Activated CD8-positive, alpha-beta memory T cell treated with anti-CD3 and anti-CD28 coated beads, Interleukin-2, amount 50 U/mL, for 1 hour (primary cell): Measurements from ENCODE around the gene MCCD1.

Experiments used
- DNase-seq: peaks from one replicate; pipeline ENCODE4 v3.0.0-alpha.2; 2020; ENCODE audit errors: extremely low read depth

The MCCD1 gene

GRCh38 chr6:31513456-31514165 is 15.2 kb upstream of the MCCD1 start:
- no peak for DNase-seq

GRCh38 chr6:31521835-31522234 is 6.9 kb upstream of the MCCD1 start:
- DNase-seq = no peak

GRCh38 chr6:31525553-31525931 is 3.2 kb upstream of the MCCD1 start:
- no peak for DNase-seq

- no peak for DNase-seq
Measured at GRCh38 chr6:31525932-31526591, 2.7 kb upstream of the MCCD1 start.

DNA sequence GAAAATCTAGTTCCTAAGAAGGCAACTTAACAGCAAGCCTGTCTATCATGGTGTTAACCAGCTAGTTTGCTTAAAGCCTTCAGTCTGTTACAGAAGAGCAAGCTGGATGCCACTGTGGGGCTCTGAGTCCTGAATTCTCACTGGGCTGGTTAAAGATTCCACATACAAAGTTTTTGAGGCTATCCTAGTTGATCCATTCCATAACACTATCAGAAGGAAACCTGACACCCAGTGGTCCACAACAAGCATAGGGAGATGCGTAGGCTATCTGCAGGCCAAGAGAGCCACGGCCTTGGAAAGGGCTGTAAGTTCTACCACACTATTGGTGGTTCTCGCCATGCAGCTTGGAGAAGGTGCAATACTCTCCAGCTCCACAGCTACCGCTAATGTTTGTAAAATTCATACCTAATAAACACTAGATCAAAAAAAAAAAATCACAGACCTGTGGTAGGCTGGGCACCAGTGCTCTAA is 420 bp upstream of the MCCD1 start:
- DNase-seq = no peak

GRCh38 chr6:31529329-31530150 is 778 bp downstream of the MCCD1 start:
- DNase-seq = no peak

DNA sequence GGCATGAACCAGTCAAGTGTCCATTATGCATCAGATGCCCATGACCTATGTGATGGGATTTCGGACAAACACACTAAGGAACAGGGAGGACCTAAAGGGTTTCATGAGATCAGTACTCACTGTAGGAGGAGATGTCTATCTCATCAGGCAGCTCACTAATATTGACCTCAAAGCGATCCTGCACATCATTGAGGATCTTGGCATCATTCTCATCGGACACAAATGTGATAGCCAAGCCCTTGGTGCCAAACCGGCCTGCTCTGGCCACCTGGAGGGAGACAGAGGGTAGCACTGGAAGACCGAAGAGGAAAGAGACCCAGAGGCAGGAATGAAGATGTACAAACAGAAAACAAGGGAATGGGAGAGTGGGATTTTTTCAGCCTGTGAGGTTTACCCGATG is 1.9 kb downstream of the MCCD1 start:
- DNase-seq = no peak

DNA sequence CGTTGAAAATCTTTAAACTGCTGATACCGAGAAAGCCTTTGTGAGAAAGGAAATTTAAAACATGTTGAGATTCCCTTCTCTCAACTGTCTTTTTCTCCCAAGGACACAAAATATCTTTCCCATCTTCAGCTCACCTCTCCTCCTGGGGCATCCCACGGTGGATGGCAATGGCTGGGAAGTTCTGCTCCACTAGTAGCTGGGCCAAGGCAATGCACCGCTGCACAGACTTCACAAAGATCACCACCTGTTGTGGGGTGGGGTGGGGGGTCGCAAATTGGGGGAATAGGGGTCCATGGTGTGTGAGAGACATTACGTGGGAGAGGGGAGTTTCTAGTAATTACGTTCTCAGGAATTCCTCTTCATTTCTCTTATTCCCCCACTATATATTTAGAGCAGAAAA is 2.4 kb downstream of the MCCD1 start:
- no peak for DNase-seq

DNA sequence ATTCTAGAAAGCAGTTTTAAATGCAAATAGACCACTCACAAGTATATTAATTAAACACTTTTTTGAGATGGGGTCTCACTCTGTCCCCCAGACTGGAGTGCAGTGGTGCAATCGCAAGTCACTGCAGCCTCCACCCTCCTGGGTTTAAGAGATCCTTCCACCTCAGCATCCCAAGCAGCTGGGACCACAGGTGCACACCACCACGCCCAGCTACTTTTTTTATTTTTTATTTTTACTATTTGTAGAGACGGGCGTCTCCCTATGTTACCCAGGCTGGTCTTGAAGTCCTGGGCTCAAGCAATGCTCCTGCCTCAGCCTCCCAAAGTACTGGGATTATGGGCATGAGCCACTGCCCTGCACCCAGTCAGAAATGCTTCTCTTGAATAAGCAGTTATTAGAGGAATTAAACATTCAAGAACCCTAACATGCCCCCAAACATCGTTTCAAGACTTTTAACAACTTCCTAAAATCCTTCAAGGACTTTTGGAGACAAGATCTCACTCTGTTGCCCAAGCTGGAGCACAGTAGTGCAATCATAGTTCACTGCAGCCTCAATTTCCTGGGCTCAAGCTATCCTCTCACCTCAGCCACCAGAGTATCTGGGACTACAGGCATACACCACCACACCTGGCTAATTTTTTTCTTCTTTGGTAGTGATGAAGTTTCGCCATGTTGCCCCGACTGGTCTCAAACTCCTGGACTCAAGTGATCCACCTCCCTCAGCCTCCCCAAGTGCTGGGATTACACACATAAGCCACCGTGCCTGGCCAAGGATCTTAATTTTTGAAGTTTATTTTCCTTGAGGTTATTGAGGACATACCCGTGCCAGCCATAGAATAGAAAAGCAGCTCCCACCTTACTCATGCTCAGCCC is 3.2 kb downstream of the MCCD1 start:
- DNase-seq = no peak

- DNase-seq = no peak
Measured at GRCh38 chr6:31532644-31533454, 4.1 kb downstream of the MCCD1 start.

- no peak for DNase-seq
Measured at GRCh38 chr6:31533455-31533841, 4.7 kb downstream of the MCCD1 start.

- DNase-seq = no peak
Measured at GRCh38 chr6:31534011-31534410, 5.2 kb downstream of the MCCD1 start.

GRCh38 chr6:31534521-31535040 is 5.8 kb downstream of the MCCD1 start:
- DNase-seq = no peak

- no peak for DNase-seq
Measured at GRCh38 chr6:31535538-31536324, 7.0 kb downstream of the MCCD1 start.

- no peak for DNase-seq
Measured at GRCh38 chr6:31538805-31539400, 10.1 kb downstream of the MCCD1 start.

DNA sequence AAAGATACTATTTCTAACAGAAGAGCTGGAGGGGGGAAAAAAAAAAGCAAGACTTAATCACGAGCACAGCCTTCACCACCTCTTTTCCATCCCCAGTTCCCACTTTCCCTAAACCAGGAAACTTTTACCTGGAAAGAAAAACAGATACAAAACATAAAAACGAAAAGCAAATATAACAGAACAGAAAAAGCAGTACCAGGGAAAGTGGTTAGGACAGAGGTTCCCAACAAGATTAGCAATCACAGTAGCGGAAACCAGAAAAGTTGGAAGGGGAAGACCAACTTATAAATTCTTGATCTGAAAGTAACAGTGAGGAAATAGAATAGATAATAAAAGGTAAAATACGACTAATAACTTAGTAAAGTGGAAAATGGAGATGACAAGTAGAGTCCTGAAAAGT is 11.9 kb downstream of the MCCD1 start:
- no peak for DNase-seq

DNA sequence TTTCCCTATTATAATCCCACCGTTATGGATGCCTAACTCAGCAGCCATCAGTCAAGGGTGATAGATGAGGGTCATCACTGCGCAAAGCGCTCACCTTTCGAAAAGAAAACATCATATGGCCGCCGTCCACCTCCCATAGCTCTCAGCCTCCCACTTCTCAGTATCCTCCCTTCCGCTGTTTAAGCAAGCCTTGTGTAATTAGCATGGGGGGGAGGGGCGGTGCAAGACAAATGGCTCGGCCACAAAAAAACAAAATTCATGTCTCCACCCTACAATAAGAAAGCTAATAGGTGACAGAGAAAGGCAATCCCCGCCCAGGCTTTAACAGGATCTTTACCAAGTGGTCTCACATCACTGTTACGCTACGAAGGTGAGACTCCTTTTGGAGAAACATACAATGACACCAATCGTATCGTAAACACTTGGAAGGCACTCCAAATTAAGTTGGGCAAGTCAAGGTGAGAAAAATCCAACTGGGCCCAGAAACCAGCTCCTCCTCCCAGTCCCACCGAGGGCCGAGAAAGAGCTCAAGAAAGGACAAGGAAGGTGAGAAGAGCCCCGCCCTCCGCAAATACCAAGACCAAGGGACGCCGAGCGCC is 12.4 kb downstream of the MCCD1 start:
- peak; percentile 48 for DNase-seq

DNA sequence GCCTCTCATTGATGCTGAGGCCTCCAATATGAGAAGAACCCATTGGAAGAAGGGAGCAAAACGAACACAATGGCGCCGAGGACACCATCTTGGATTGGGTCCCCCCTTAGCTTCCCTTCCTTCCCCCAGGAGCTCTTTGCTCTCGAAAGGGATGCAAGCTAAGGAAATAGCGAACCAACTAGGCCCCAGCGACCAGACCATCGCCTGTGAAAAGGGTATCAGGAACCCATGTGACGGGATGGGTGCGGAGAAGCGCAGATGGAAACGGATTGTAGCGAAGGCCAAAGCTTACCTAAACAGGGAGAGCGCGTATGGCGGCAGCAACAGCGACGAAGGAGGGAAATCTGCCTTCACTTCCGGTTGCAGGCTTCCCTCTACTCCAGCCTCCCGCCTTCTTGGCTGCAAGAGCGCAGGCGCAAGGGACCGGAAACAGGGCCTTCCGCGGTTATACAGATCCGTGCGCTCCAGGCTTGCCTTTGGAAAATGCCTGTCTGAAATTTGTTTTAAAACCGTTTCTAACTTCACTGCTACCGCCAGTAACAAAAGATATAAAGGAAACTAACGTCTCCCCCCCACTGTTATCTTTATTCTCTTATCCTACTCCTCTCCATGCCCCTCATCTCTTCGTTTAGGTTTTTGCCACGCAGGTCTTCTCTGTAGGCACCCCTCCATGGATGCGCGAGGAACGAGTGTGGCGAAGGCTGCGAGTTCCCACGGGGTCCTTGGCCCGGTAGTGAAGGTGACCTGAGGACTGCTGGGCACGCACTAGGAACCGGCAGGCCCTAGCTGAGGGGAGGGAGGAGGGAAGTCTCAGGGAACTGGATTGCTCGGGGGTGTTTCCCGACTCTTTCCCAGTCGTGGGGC is 13.1 kb downstream of the MCCD1 start, which contains the start of gene DDX39B:
Gene DDX39B, minus strand, starts transcription at position 346 of the 864 bp plus-strand sequence. CDS start 1,471 bp downstream, outside the sequence.
- peak; percentile 89 for DNase-seq
